Breast epithelium (tissue), 4 donors: ENCODE data around the gene PRR22. TPM values are rescaled to one million over a fixed set of nuclear protein-coding genes. Genes with fewer than 3 reads are reported as not detected.

Experiments
- DNase-seq, 2 donors: peaks; one replicate each; pipeline ENCODE4 v3.0.0-alpha.2; 2019; ENCODE audit warnings: low spot score in 2 of 2
- H3K27ac ChIP-seq, 2 donors: fragments of 200-600 bp; sonication (generic) in 1 of 2; one replicate each; pipeline ENCODE4 v1.5.1; 2016 to 2019; ENCODE audit warnings: mild to moderate bottlenecking in 1 of 2
- H3K27me3 ChIP-seq, 2 donors: fragments of 200-600 bp; sonication (generic) in 1 of 2; one replicate each; pipeline versions ENCODE4 v1.5.1 to v1.6.0; 2017 to 2019; ENCODE audit warnings: control low read depth in 1 of 2, mild to moderate bottlenecking in 1 of 2
- H3K36me3 ChIP-seq: fragments of 200-600 bp; one replicate; pipeline ENCODE4 v1.5.1; 2019
- H3K4me1 ChIP-seq, 2 donors: fragments of 200-600 bp; sonication (generic); one replicate each; pipeline ENCODE4 v1.5.1; 2016 to 2019; ENCODE audit warnings: control low read depth in 1 of 2
- H3K4me3 ChIP-seq, 3 donors: fragments of 200-600 bp; sonication (generic); 1 replicate in 2 of 3; 2 replicates in 1 of 3; pipeline ENCODE4 v1.5.1; 2016 to 2019; ENCODE audit warnings: mild to moderate bottlenecking in 3 of 3, moderate library complexity in 2 of 3
- H3K9me3 ChIP-seq, 2 donors: fragments of 200-600 bp; sonication (generic) in 1 of 2; one replicate each; pipeline ENCODE4 v1.5.1; 2016 to 2019; ENCODE audit warnings: control low read depth in 1 of 2
- CTCF ChIP-seq, 3 donors: fragments of 450-650 bp; IDR thresholded peaks; one replicate each; pipeline ENCODE4 v1.5.1; 2016 to 2017; ENCODE audit warnings: antibody characterized with exemption in 3 of 3, mild to moderate bottlenecking in 3 of 3, moderate library complexity in 3 of 3
- POLR2A ChIP-seq: fragments of 450-650 bp; IDR thresholded peaks from one replicate; pipeline ENCODE4 v1.6.1; 2016; ENCODE audit warnings: antibody characterized with exemption, mild to moderate bottlenecking, moderate library complexity
- POLR2AphosphoS5 ChIP-seq, 3 donors: sonication (generic); formaldehyde crosslinking; IDR thresholded peaks; one replicate each; pipeline ENCODE4 v1.6.1; 2017; ENCODE audit warnings: antibody characterized with exemption in 3 of 3
- intact Hi-C: fragments of 100-400 bp; cut with DNase I; formaldehyde crosslinking; loops from one replicate; pipeline ENCODE4 v1.15.1; 2023; ENCODE audit warnings: low total_unique reads
- total RNA-seq, 3 donors: library from RNA; depleted of rRNA; stranded (reverse); fragments of >200 nt; gene quantifications; one replicate each; pipeline ENCODE4 v1.1.0, GENCODE V29; 2016

The PRR22 gene
- total RNA-seq, 3 donors from 2014 or later: 0.64 to 2.0 (median 1.2) TPM

DNA sequence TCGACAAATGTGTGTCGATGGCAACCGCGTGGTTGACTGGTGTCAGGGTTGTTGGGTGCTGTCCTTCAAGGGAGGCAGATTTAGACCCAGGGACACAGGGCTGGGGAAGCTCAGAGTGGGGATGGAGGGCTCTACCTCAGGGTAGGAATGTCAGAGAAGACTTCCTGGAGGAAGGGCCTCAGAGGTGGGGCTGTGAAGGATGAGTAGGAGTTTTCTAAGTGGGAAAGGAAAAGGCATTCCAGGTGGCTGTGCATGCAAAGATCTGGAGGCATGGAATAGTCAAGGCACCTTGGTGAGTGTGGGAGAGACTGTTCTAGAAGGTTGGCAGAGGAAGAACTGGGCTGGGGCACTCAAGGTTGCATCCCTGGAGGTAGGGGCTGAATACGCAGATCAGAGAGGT is 22.4 kb upstream of the PRR22 start:
- Histone ChIP-seq H3K9me3 (no peaks in the 10 kb centered on the region), H3K27me3 (peaks cover 4 to 9% of the 10 kb centered on the region in 2 donors), H3K4me1 (no peaks in the 10 kb centered on the region), H3K4me3 (no peak overlapping the region), H3K36me3 (no peaks in the 10 kb centered on the region), H3K27ac (peak overlapping the region in 1 of 2 donors; percentile 21)
- TF ChIP-seq CTCF (IDR thresholded peaks at IDR 0.05) (no peak), POLR2A (no peak), POLR2AphosphoS5 (IDR thresholded peaks at IDR 0.05) (no peak)
- DNase-seq: no peak
- intact Hi-C loops: loop anchor here (10.0 kb wide), 1 partner anchor 98 kb away; the partner anchor contains the start of genes NDUFA11 and VMAC

DNA sequence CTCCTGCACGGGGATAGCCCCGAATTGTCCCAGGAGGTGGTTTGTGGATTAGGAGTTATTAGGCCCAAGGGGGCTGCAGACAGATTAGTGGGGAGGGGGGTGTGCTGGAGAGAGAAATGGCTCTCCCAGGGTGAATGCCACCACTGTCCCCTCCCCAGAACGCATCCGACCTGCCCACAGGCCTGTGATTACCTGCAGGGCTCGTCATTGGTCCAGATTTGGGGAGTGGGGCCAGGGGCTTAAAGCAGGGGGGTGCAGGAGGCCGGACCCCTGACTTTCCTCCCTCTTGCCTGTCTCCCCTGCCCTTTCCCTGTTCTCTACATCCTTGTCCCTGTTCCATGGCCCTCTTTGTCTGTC is 21.6 kb upstream of the PRR22 start:
- peaks cover 4 to 9% of the 10 kb centered on the region in 2 donors for H3K27me3 ChIP-seq
- peak overlapping the region in 2 of 3 donors; percentile 54 to 65 for H3K4me3 ChIP-seq
- H3K36me3 ChIP-seq: no peaks in the 10 kb centered on the region
- TF ChIP-seq CTCF (IDR thresholded peaks at IDR 0.05) (peak in 1 of 3 donors; percentile 5), POLR2AphosphoS5 (IDR thresholded peaks at IDR 0.05) (no peak)
- H3K4me1 ChIP-seq: no peaks in the 10 kb centered on the region
- H3K9me3 ChIP-seq: no peaks in the 10 kb centered on the region
- intact Hi-C loops: loop anchor here (10.0 kb wide), 1 partner anchor 99 kb away; the partner anchor contains the start of genes NDUFA11 and VMAC
- peak overlapping the region in 1 of 2 donors; percentile 21 for H3K27ac ChIP-seq
- no peak for DNase-seq

DNA sequence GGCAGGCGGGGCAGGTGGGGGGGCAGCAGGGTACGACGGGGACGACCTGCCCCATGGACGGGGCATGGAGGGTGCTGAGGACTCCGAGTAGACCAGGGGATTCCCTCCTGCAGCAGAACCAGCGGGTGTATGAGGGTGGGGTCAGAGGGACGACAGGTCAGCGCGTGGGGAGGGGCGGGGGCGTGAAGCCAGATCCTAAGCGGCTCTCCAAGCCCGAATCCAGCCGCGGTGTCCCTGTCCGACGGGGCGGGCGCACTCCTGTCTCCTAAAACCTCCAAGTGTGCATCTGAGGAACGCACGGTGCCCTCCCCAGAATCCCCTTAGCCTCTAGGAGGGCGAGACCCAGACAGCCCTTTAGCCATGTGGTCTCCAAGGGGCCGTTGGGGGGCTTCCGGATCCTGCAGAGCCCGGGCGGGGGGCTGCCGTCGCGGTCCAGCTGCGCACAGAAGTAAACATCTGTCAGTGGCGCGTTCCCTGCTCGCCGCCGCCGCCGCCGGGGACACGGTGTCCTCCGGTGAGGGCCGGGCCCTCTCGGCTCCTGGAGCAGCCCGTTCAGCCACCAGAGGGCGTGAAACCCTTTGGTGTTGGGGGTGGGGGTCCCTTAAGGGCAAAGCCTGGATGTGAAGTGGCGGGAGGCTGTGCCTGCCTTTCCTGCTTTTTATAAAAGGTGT is 21.1 kb upstream of the PRR22 start:
- Histone ChIP-seq H3K4me3 (peak overlapping the region; percentile 2 to 65 (median 54)), H3K4me1 (no peaks in the 10 kb centered on the region), H3K9me3 (no peaks in the 10 kb centered on the region), H3K27me3 (peaks cover 4 to 9% of the 10 kb centered on the region in 2 donors), H3K36me3 (no peaks in the 10 kb centered on the region), H3K27ac (peak overlapping the region; percentile 52 to 62)
- DNase-seq: peak; percentile 55 to 73
- peak; percentile 45 to 79 (median 52) for TF ChIP-seq CTCF (IDR thresholded peaks at IDR 0.05)
- TF ChIP-seq POLR2AphosphoS5 (IDR thresholded peaks at IDR 0.05): no peak
- intact Hi-C loops: loop anchor here (10.0 kb wide), 1 partner anchor 99 kb away; the partner anchor contains the start of genes NDUFA11 and VMAC

GRCh38 chr19:5804516-5805461 is 20.2 kb upstream of the PRR22 start, which contains the start of gene NRTN:
Gene NRTN (plus strand): TSS chr19:5805067. CDS start chr19:5824166, 19,099 bp downstream.
- no peak for DNase-seq
- TF ChIP-seq POLR2A (no peak), POLR2AphosphoS5 (IDR thresholded peaks at IDR 0.05) (no peak), CTCF (IDR thresholded peaks at IDR 0.05) (no peak)
- Histone ChIP-seq H3K4me1 (no peaks in the 10 kb centered on the region), H3K27ac (peak within 1 kb of the TSS; percentile 52 to 62), H3K9me3 (no peaks in the 10 kb centered on the region), H3K27me3 (peaks cover 4 to 9% of the 10 kb centered on the region in 2 donors), H3K4me3 (peak within 1 kb of the TSS; percentile 11 to 65 (median 54)), H3K36me3 (no peaks in the 10 kb centered on the region)
- intact Hi-C loops: loop anchor here (10.0 kb wide), 1 partner anchor 100 kb away; the partner anchor contains the start of genes NDUFA11 and VMAC
